Measurements from ENCODE around the gene CRABP1. TPM values are rescaled to one million over a fixed set of nuclear protein-coding genes. Genes with fewer than 3 reads are reported as not detected.

Gene CRABP1
- total RNA-seq, 4 donors from 2014 or later: 0.84 to 8.9 (median 2.0) TPM; not detected in 1

- 96 to 98% methylated on average over 5 of the region's 5 CpGs for WGBS, 2 donors
- no peak for DNase-seq (ENCODE audit: low spot score in 2 of 2)
- intact Hi-C loops (cut with DNase I; ENCODE audit: low total_unique reads): no loop called here
- H3K4me3 ChIP-seq (ENCODE audit: low read depth, poor library complexity, severe bottlenecking): no peak overlapping the region
- TF ChIP-seq CTCF (IDR thresholded peaks at IDR 0.05) (no peak), POLR2A (IDR thresholded peaks at IDR 0.05) (no peak)
Observed at GRCh38 chr15:78320183-78320582, 20.0 kb upstream of the CRABP1 start.

GRCh38 chr15:78321041-78321570 lies 19.0 kb upstream of the CRABP1 start:
- DNase-seq (ENCODE audit: low spot score in 2 of 2): no peak
- H3K4me3 ChIP-seq (ENCODE audit: low read depth, poor library complexity, severe bottlenecking): no peak overlapping the region
- intact Hi-C loops (cut with DNase I; ENCODE audit: low total_unique reads): no loop called here
- 76 to 80% methylated on average over 17 of the region's 17 CpGs for WGBS, 2 donors
- TF ChIP-seq CTCF (IDR thresholded peaks at IDR 0.05): no peak
- no peak for TF ChIP-seq POLR2A (IDR thresholded peaks at IDR 0.05)

GRCh38 chr15:78321786-78322185 lies 18.4 kb upstream of the CRABP1 start:
- DNase-seq (ENCODE audit: low spot score in 2 of 2): no peak
- WGBS, 2 donors: 74 to 87% methylated on average over 4 of the region's 4 CpGs

GRCh38 chr15:78322243-78322642 lies 17.9 kb upstream of the CRABP1 start:
- TF ChIP-seq CTCF (IDR thresholded peaks at IDR 0.05) (no peak), POLR2A (IDR thresholded peaks at IDR 0.05) (no peak)
- intact Hi-C loops (cut with DNase I; ENCODE audit: low total_unique reads): no loop called here

More at GRCh38 chr15:78321786-78322185, 18.4 kb upstream of the CRABP1 start:
- no peak overlapping the region for H3K4me3 ChIP-seq (ENCODE audit: low read depth, poor library complexity, severe bottlenecking)
- intact Hi-C loops (cut with DNase I; ENCODE audit: low total_unique reads): no loop called here
- TF ChIP-seq POLR2A (IDR thresholded peaks at IDR 0.05): no peak
- TF ChIP-seq CTCF (IDR thresholded peaks at IDR 0.05): no peak

GRCh38 chr15:78322724-78323521 lies 17.2 kb upstream of the CRABP1 start:
- 81 to 90% methylated on average over 19 of the region's 19 CpGs for WGBS, 2 donors
- intact Hi-C loops (cut with DNase I; ENCODE audit: low total_unique reads): no loop called here
- no peak overlapping the region for H3K4me3 ChIP-seq (ENCODE audit: low read depth, poor library complexity, severe bottlenecking)
- no peak for DNase-seq (ENCODE audit: low spot score in 2 of 2)
- TF ChIP-seq CTCF (IDR thresholded peaks at IDR 0.05): no peak
- TF ChIP-seq POLR2A (IDR thresholded peaks at IDR 0.05): no peak

More at GRCh38 chr15:78322243-78322642, 17.9 kb upstream of the CRABP1 start:
- DNase-seq (ENCODE audit: low spot score in 2 of 2): no peak
- 50 to 71% methylated on average over 15 of the region's 15 CpGs for whole genome bisulfite sequencing, 2 donors
- H3K4me3 ChIP-seq (ENCODE audit: low read depth, poor library complexity, severe bottlenecking): no peak overlapping the region

Data from lower leg skin (tissue), 4 donors.